Stimulated activated CD8-positive, alpha-beta memory T cell treated with anti-CD3 and anti-CD28 coated beads, Interleukin-4, amount 100 ng/mL, for 24 hours (primary cell): ENCODE data around the gene DOCK9.

ENCODE experiments used
- DNase-seq: peaks from one replicate; pipeline ENCODE4 v3.0.0-alpha.2; 2020; ENCODE audit warnings: low read depth

The DOCK9 gene

GRCh38 chr13:98977568-98978265 lies at the start of gene DOCK9:
Gene DOCK9 (minus strand): TSS chr13:98978064. CDS start chr13:98977909, 155 bp downstream.
- DNase-seq = no peak

DNA sequence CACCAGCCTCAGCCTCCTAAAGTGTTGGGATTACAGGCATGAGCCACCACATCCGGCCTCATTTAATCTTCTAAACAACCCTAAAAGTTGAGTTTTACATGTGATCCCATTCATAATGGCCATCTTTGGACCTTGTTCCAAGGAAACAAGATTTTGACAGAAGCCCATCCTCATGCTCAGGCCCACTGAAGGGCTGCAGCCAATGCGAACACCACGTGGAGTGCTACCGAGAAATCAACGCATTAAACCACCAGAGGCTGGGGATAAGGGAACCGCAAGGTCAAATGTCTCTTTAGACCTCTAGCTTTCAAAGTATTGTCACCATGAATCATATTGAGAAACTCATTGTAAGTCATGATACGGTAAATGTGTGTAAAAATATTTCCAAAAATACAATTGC lies 49.4 kb upstream of the DOCK9 start:
- no peak for DNase-seq

- no peak for DNase-seq
Observed at GRCh38 chr13:99022941-99023340, 45.1 kb upstream of the DOCK9 start.

GRCh38 chr13:99018418-99019180 lies 40.7 kb upstream of the DOCK9 start:
- no peak for DNase-seq

DNA sequence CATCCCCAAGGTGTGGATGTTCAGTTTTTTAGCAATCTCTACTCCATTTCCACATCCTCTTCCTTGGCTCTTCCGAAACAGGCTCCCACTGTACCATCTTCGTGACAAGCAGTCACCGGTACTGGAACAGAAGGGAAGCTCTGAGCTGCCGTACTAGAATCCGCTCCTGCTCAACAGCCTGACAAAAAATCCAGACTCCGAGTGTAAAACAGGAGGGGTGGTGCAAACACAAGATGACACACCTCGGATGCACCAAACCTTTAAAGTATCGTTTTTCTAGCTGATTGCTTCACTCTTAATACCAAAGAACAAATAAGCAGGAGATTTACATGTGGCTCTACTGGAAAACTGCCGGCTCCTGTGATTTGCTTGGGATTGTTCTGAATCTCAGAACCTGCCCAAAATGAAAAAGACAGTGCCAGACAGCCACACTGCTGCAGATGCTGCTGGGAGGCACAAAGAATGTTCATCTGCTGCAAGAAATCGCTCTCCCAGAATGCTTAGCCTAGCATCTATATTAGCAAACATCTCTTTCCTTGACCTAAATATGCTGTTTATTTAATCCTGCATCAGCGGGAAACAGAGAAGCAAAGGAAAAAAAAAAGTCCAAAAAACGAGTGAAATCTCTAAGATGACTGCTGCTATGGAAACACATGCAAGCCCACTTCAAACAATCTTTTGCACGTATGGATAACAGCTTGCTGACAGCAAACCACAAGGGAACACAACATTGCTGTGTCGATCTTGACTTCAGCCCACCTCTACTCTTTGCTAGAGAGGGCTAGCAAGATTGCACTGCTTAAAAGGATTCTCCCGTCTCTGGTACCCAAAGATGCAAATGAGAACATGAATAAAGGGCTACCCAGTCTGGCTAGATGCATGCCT lies 38.0 kb upstream of the DOCK9 start:
- DNase-seq = no peak

DNA sequence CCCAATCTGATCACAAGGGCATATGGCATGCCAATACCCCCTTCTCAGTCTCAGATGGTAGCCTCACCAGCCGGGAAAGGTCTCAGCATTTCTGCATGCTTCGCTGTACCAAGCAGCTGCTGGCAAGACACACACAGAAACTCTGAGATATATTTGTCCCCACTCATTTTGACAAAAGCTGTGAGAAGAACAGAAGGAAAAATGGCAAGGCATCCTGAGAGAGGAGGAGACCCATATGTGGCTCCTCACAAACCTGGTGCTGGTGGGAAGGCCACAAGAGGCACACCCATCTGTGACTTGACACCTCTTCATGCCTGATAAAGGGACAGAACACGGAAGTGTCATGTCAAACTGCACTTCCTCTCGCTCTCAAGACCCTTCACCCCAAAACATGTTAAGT lies 36.7 kb upstream of the DOCK9 start:
- DNase-seq = no peak

- no peak for DNase-seq
Observed at GRCh38 chr13:99013951-99014350, 36.1 kb upstream of the DOCK9 start.

GRCh38 chr13:99012539-99012938 lies 34.7 kb upstream of the DOCK9 start:
- DNase-seq = no peak

DNA sequence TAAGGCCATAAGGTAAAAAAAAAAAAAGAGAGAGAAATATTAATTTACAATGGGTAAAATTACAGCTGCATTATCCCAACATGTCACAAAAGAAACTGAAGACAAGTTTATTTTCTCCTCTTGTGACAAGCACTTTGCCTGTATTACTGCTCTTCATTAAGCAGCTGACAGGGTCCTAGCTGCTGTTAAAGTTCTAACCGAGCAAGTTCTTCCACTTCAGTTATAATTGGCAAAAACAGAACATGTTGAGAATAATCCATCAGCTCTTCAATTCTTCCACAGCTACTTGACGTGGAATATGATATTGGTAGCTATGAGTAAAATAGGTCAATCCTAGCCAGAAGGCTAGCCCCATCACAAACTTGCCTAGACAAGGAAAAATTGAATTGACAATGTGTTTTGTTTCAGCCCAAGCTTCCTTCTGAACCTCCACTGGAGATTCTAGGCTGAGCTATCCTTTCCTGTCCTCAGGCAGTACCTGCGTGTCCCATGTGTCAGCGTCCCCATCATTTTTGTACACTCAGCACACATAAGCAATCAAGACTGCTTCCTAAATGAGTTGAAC lies 32.2 kb upstream of the DOCK9 start:
- DNase-seq = no peak

DNA sequence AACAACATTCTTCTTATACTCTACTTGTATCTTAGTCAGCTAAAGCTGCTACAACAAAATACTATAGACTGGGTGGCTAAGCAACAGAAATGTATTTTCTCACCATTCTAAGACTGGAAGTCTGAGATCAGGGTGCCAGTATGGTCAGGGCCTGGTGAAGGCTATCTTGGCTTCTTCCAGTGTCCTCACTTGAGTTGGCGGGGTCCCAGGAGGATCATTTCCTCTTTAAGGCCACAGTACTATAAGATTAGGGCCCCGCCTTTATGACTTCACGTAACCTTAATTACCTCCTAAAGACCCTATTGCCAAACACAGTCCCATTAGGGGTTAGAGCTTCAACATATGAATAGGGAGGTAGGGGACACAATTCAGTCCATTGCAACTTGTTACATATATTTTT lies 30.7 kb upstream of the DOCK9 start:
- no peak for DNase-seq

DNA sequence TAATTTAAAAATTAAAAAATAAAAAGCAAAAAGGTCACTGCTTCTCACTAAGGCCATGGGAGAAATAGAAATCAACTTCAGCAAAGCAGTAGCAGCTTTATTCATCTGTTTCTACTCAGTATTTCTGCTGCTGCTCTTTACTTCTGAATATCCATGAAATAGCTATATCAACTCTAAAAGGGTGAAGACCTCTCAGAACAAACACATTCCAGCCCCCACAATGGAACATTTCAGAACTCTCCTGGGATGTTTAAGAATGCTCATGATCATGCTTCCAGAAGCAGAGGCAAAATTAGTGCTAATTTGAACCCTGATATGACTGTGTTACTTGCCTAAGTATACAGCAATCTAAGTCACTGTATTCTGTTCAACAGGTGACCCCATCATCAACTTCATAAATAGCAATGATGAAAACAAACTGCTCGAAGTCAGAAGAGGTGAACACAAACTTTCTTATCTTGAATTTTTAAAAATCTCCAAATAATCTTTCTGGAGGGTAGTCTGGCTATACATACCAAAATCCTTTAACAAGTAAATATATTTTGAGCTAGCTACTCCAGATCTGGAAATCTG lies 29.6 kb upstream of the DOCK9 start:
- no peak for DNase-seq

- no peak for DNase-seq
Observed at GRCh38 chr13:99005609-99006008, 27.7 kb upstream of the DOCK9 start.

DNA sequence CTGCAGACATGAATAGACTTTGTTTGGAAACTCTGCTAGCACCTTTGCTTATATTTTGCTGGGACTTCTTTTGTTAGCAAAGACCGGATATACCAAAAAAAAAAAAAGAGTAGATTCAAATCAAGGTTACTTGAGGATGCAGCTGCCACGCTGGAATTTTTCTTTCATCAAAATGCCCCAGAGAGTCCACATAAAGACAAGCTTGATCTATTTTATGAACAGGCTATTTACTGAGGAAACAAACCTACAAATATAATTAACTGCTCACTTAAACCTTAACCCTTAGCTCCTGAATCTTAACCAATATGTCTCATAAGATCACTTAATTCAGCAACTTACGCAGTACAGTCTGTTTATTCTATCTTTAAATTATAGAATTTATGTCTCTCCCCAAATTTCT lies 27.1 kb upstream of the DOCK9 start:
- no peak for DNase-seq

DNA sequence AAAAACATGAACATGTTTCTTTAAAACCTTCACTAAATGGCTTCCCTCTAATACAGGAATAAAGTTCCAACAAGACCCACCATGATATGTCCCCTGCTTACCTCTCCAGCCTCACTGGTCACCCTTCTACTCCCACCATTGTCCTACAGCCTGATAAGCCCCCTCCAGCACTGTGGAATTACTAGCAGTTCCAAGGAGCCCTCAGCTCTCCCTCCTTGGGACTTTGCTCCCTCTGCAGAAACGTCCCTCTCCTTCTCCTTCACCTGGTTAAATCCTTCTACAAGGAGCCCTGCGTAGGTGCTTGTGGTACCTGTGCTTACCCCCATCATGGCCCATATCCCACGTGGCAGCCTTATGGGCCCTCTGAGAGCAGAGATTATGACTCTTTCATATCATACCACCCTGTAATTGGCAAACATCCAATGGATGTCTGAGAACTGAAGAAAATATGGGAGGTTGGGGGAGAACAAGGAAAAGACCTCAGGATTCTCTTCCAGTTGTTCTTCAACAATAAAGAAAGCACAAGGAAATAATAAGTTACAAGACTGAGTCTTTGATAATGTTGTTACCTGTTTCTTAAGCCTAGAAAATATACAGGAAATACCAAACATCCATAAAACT lies 26.1 kb upstream of the DOCK9 start:
- DNase-seq = no peak

GRCh38 chr13:99003186-99003585 lies 25.3 kb upstream of the DOCK9 start:
- DNase-seq = no peak

GRCh38 chr13:99002172-99002710 lies 24.4 kb upstream of the DOCK9 start:
- DNase-seq = no peak

- DNase-seq = no peak
Observed at GRCh38 chr13:99000137-99000536, 22.3 kb upstream of the DOCK9 start.

DNA sequence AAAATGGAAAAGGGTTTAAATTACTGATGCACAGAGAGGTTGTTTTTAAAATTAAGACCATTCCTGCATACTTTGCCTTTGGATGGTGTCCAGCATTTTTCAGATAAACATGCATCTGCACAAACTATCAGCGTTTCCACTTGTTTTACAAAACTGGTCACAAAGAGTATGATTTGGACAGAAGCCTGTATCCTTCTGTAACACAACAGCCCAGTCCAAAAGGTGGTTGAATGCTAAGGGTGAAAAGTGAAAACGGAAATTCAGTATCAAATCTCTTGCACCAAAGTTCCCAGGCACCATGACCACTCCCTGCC lies 21.7 kb upstream of the DOCK9 start:
- no peak for DNase-seq

- no peak for DNase-seq
Observed at GRCh38 chr13:98998831-98999638, 21.2 kb upstream of the DOCK9 start.
